ENCODE measurements around the gene PIPOX. TPM values are rescaled to one million over a fixed set of nuclear protein-coding genes. Genes with fewer than 3 reads are reported as not detected.

The PIPOX gene
- polyA plus RNA-seq, 2 donors: 0.41 to 0.48 TPM

DNA sequence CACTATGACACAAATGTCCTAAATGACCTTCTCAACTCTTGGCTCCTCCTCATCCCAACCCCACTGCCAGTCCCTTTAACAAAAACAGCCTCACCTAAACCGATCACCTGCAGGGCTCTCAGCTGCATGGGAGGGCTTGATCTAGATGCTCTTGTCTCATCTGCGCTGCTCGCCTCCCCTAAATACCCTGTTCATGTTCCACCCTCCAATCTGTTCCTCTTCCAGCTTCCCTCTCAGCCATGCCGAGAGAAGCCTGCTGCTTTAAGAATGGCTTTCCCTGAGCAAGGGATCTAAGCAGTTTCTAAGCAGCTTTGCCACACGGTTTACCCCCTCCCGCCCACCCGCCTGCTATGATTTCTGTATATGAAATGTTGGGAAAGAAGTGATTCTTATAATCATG is 23.7 kb downstream of the PIPOX start:
- no peaks in the 10 kb centered on the region for H3K36me3 ChIP-seq (ENCODE audit: control insufficient read depth in 2 of 2, insufficient read depth in 2 of 2, low read length in 1 of 2)
- H3K4me1 ChIP-seq (ENCODE audit: control insufficient read depth in 2 of 2, insufficient read depth in 2 of 2, low read length in 1 of 2): peaks cover 0 to 6% of the 10 kb centered on the region in 2 donors
- H3K4me3 ChIP-seq (ENCODE audit: low read depth in 1 of 2, low read length in 2 of 2): no peak overlapping the region
- H3K9me3 ChIP-seq (ENCODE audit: control insufficient read depth in 2 of 2, insufficient read depth in 1 of 2, low read depth in 1 of 2, low read length in 1 of 2): no peaks in the 10 kb centered on the region
- 71 to 77% methylated on average over 7 of the region's 7 CpGs for WGBS, 2 donors
- H3K27me3 ChIP-seq (ENCODE audit: control insufficient read depth in 1 of 2, insufficient read depth in 2 of 2, low read length in 2 of 2): no peaks in the 10 kb centered on the region
- no peak overlapping the region for H3K27ac ChIP-seq (ENCODE audit: low read depth in 2 of 2, low read length in 1 of 2)

- Histone ChIP-seq H3K27ac (ENCODE audit: low read depth in 2 of 2, low read length in 1 of 2) (no peak overlapping the region), H3K9me3 (ENCODE audit: control insufficient read depth in 2 of 2, insufficient read depth in 1 of 2, low read depth in 1 of 2, low read length in 1 of 2) (no peaks in the 10 kb centered on the region), H3K4me1 (ENCODE audit: control insufficient read depth in 2 of 2, insufficient read depth in 2 of 2, low read length in 1 of 2) (peaks cover 0 to 6% of the 10 kb centered on the region in 2 donors), H3K27me3 (ENCODE audit: control insufficient read depth in 1 of 2, insufficient read depth in 2 of 2, low read length in 2 of 2) (no peaks in the 10 kb centered on the region), H3K4me3 (ENCODE audit: low read depth in 1 of 2, low read length in 2 of 2) (no peak overlapping the region), H3K36me3 (ENCODE audit: control insufficient read depth in 2 of 2, insufficient read depth in 2 of 2, low read length in 1 of 2) (peaks cover 0 to under 1% of the 10 kb centered on the region in 2 donors)
- 79 to 81% methylated on average over 10 of the region's 10 CpGs for WGBS, 2 donors
These were observed 25.9 kb downstream of the PIPOX start for GRCh38 chr17:29068818-29069217.

DNA sequence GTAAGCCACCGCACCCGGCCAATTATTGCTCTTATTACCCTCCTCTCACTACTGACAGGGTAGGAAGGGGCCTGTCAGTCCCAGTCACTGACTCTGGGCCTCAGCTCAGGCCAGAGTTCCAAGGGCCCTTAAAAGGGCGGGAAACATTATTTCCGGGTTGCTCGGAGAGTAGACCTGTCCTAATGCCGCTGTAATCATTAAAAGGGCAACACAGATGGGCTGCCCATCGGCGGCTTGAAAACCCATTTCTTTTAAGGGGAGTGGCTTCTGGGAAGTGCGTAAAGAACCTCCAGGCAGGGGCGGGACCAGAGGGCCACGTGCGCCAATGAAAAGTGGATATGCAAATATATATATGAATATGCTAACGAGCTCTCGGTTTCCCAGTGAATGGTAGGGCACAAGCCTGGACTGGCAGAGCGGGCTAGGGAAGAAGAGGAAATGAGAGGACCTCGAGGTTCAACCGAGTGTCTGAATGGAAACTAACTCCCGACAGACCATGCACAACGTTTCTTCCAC is 26.6 kb downstream of the PIPOX start:
- H3K27me3 ChIP-seq (ENCODE audit: control insufficient read depth in 1 of 2, insufficient read depth in 2 of 2, low read length in 2 of 2): no peaks in the 10 kb centered on the region
- peaks cover 0 to 7% of the 10 kb centered on the region in 2 donors for H3K36me3 ChIP-seq (ENCODE audit: control insufficient read depth in 2 of 2, insufficient read depth in 2 of 2, low read length in 1 of 2)
- H3K4me3 ChIP-seq (ENCODE audit: low read depth in 1 of 2, low read length in 2 of 2): no peak overlapping the region
- WGBS, 2 donors: 43 to 44% methylated on average over 19 of the region's 19 CpGs
- H3K4me1 ChIP-seq (ENCODE audit: control insufficient read depth in 2 of 2, insufficient read depth in 2 of 2, low read length in 1 of 2): peaks cover 0 to 6% of the 10 kb centered on the region in 2 donors
- H3K27ac ChIP-seq (ENCODE audit: low read depth in 2 of 2, low read length in 1 of 2): no peak overlapping the region
- H3K9me3 ChIP-seq (ENCODE audit: control insufficient read depth in 2 of 2, insufficient read depth in 1 of 2, low read depth in 1 of 2, low read length in 1 of 2): no peaks in the 10 kb centered on the region

DNA sequence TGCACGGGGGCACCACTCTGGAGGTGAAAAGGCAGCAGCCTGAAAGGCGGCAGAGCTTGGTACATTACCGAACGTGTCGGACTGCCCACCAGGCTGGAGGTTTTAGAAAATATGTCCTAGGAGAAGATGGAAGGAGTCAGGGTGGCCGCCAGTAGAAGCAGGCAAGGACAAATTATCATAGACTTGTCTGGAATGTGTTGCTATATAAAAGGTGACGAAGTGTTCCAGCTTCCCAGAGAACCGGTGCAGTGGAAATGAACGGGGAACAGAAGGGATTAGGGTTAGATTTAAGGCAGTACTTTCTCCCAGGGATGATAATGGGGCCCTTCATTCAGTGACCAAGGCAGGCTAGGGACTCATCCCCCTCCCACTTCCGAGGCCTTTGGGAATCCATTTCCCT is 27.4 kb downstream of the PIPOX start:
- Histone ChIP-seq H3K4me1 (ENCODE audit: control insufficient read depth in 2 of 2, insufficient read depth in 2 of 2, low read length in 1 of 2) (peaks cover 0 to 6% of the 10 kb centered on the region in 2 donors), H3K27ac (ENCODE audit: low read depth in 2 of 2, low read length in 1 of 2) (no peak overlapping the region), H3K9me3 (ENCODE audit: control insufficient read depth in 2 of 2, insufficient read depth in 1 of 2, low read depth in 1 of 2, low read length in 1 of 2) (no peaks in the 10 kb centered on the region), H3K4me3 (ENCODE audit: low read depth in 1 of 2, low read length in 2 of 2) (no peak overlapping the region), H3K27me3 (ENCODE audit: control insufficient read depth in 1 of 2, insufficient read depth in 2 of 2, low read length in 2 of 2) (no peaks in the 10 kb centered on the region), H3K36me3 (ENCODE audit: control insufficient read depth in 2 of 2, insufficient read depth in 2 of 2, low read length in 1 of 2) (peaks cover 0 to 9% of the 10 kb centered on the region in 2 donors)
- WGBS, 2 donors: 58 to 69% methylated on average over 10 of the region's 10 CpGs

GRCh38 chr17:29070781-29071180 is 27.8 kb downstream of the PIPOX start:
- no peak overlapping the region for H3K27ac ChIP-seq (ENCODE audit: low read depth in 2 of 2, low read length in 1 of 2)
- WGBS, 2 donors: 62 to 65% methylated on average over 9 of the region's 9 CpGs
- H3K4me1 ChIP-seq (ENCODE audit: control insufficient read depth in 2 of 2, insufficient read depth in 2 of 2, low read length in 1 of 2): peaks cover 0 to 6% of the 10 kb centered on the region in 2 donors
- no peaks in the 10 kb centered on the region for H3K9me3 ChIP-seq (ENCODE audit: control insufficient read depth in 2 of 2, insufficient read depth in 1 of 2, low read depth in 1 of 2, low read length in 1 of 2)
- H3K4me3 ChIP-seq (ENCODE audit: low read depth in 1 of 2, low read length in 2 of 2): no peak overlapping the region
- peaks cover 3 to 13% of the 10 kb centered on the region in 2 donors for H3K36me3 ChIP-seq (ENCODE audit: control insufficient read depth in 2 of 2, insufficient read depth in 2 of 2, low read length in 1 of 2)
- no peaks in the 10 kb centered on the region for H3K27me3 ChIP-seq (ENCODE audit: control insufficient read depth in 1 of 2, insufficient read depth in 2 of 2, low read length in 2 of 2)

- Histone ChIP-seq H3K4me3 (ENCODE audit: low read depth in 1 of 2, low read length in 2 of 2) (no peak overlapping the region), H3K27ac (ENCODE audit: low read depth in 2 of 2, low read length in 1 of 2) (no peak overlapping the region), H3K4me1 (ENCODE audit: control insufficient read depth in 2 of 2, insufficient read depth in 2 of 2, low read length in 1 of 2) (peaks cover 0 to 6% of the 10 kb centered on the region in 2 donors), H3K9me3 (ENCODE audit: control insufficient read depth in 2 of 2, insufficient read depth in 1 of 2, low read depth in 1 of 2, low read length in 1 of 2) (no peaks in the 10 kb centered on the region), H3K27me3 (ENCODE audit: control insufficient read depth in 1 of 2, insufficient read depth in 2 of 2, low read length in 2 of 2) (no peaks in the 10 kb centered on the region), H3K36me3 (ENCODE audit: control insufficient read depth in 2 of 2, insufficient read depth in 2 of 2, low read length in 1 of 2) (peaks cover 3 to 13% of the 10 kb centered on the region in 2 donors)
- 97% methylated on average over 1 of the region's 1 CpG for WGBS, 2 donors
These were observed 28.4 kb downstream of the PIPOX start for GRCh38 chr17:29071303-29071702.

DNA sequence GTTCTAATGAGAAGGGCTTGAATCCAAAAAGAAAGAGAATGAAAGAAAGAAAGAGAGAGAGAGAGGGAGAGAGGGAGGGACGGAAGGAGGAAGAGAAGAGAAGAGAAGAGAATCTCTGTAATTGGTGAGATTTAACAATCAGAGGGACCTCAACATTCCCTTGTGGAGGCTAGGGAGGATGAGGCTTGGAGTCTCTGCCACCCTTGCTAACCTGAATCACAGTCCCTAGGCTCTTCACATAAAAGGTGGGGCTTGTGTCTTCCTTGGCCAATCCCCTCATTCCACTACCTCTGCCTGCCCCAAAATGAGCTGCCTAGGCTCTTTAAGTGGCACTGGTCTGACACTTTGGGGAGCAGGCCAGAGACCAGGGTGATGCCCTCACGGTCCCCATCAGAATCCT is 30.1 kb downstream of the PIPOX start:
- Histone ChIP-seq H3K9me3 (ENCODE audit: control insufficient read depth in 2 of 2, insufficient read depth in 1 of 2, low read depth in 1 of 2, low read length in 1 of 2) (no peaks in the 10 kb centered on the region), H3K4me1 (ENCODE audit: control insufficient read depth in 2 of 2, insufficient read depth in 2 of 2, low read length in 1 of 2) (peaks cover 0 to 6% of the 10 kb centered on the region in 2 donors), H3K36me3 (ENCODE audit: control insufficient read depth in 2 of 2, insufficient read depth in 2 of 2, low read length in 1 of 2) (peaks cover 6 to 19% of the 10 kb centered on the region in 2 donors), H3K27ac (ENCODE audit: low read depth in 2 of 2, low read length in 1 of 2) (no peak overlapping the region), H3K27me3 (ENCODE audit: control insufficient read depth in 1 of 2, insufficient read depth in 2 of 2, low read length in 2 of 2) (no peaks in the 10 kb centered on the region), H3K4me3 (ENCODE audit: low read depth in 1 of 2, low read length in 2 of 2) (no peak overlapping the region)
- WGBS, 2 donors: 74 to 79% methylated on average over 2 of the region's 2 CpGs

- Histone ChIP-seq H3K4me1 (ENCODE audit: control insufficient read depth in 2 of 2, insufficient read depth in 2 of 2, low read length in 1 of 2) (peaks cover 2 to 6% of the 10 kb centered on the region in 2 donors), H3K4me3 (ENCODE audit: low read depth in 1 of 2, low read length in 2 of 2) (no peak overlapping the region), H3K27me3 (ENCODE audit: control insufficient read depth in 1 of 2, insufficient read depth in 2 of 2, low read length in 2 of 2) (no peaks in the 10 kb centered on the region), H3K27ac (ENCODE audit: low read depth in 2 of 2, low read length in 1 of 2) (no peak overlapping the region), H3K9me3 (ENCODE audit: control insufficient read depth in 2 of 2, insufficient read depth in 1 of 2, low read depth in 1 of 2, low read length in 1 of 2) (no peaks in the 10 kb centered on the region), H3K36me3 (ENCODE audit: control insufficient read depth in 2 of 2, insufficient read depth in 2 of 2, low read length in 1 of 2) (peaks cover 6 to 19% of the 10 kb centered on the region in 2 donors)
- WGBS, 2 donors: 80 to 82% methylated on average over 4 of the region's 4 CpGs
These were observed 30.6 kb downstream of the PIPOX start for GRCh38 chr17:29073520-29073919.

DNA sequence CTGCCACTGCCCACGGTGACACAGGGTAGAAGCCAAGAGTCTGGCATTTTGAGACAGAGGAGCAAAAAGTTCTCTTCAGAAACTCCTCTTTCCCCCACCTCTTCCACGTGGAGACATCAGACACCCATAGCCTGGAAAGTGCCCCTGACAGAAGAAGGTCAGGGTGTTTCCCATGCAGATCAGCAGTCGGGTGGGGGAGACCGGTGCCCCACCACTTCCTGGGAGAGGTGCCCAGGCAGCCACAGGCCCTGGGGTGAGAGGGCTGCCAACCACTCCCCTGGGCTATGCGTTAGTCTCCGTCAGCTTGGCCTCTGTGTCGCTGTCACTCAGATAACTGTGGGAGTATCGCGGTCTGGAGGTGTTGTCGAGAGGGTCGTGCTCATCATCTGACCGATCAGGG is 31.5 kb downstream of the PIPOX start:
- Histone ChIP-seq H3K4me3 (ENCODE audit: low read depth in 1 of 2, low read length in 2 of 2) (no peak overlapping the region), H3K27ac (ENCODE audit: low read depth in 2 of 2, low read length in 1 of 2) (no peak overlapping the region), H3K27me3 (ENCODE audit: control insufficient read depth in 1 of 2, insufficient read depth in 2 of 2, low read length in 2 of 2) (no peaks in the 10 kb centered on the region), H3K4me1 (ENCODE audit: control insufficient read depth in 2 of 2, insufficient read depth in 2 of 2, low read length in 1 of 2) (peaks cover 5 to 6% of the 10 kb centered on the region in 2 donors), H3K9me3 (ENCODE audit: control insufficient read depth in 2 of 2, insufficient read depth in 1 of 2, low read depth in 1 of 2, low read length in 1 of 2) (no peaks in the 10 kb centered on the region), H3K36me3 (ENCODE audit: control insufficient read depth in 2 of 2, insufficient read depth in 2 of 2, low read length in 1 of 2) (peaks cover 6 to 26% of the 10 kb centered on the region in 2 donors)
- WGBS, 2 donors: 84% methylated on average over 12 of the region's 12 CpGs

- Histone ChIP-seq H3K4me1 (ENCODE audit: control insufficient read depth in 2 of 2, insufficient read depth in 2 of 2, low read length in 1 of 2) (peaks cover 0 to 5% of the 10 kb centered on the region in 2 donors), H3K36me3 (ENCODE audit: control insufficient read depth in 2 of 2, insufficient read depth in 2 of 2, low read length in 1 of 2) (peaks cover 12 to 39% of the 10 kb centered on the region in 2 donors), H3K9me3 (ENCODE audit: control insufficient read depth in 2 of 2, insufficient read depth in 1 of 2, low read depth in 1 of 2, low read length in 1 of 2) (no peaks in the 10 kb centered on the region), H3K27ac (ENCODE audit: low read depth in 2 of 2, low read length in 1 of 2) (no peak overlapping the region), H3K4me3 (ENCODE audit: low read depth in 1 of 2, low read length in 2 of 2) (no peak overlapping the region), H3K27me3 (ENCODE audit: control insufficient read depth in 1 of 2, insufficient read depth in 2 of 2, low read length in 2 of 2) (no peaks in the 10 kb centered on the region)
- WGBS, 2 donors: 77 to 79% methylated on average over 6 of the region's 6 CpGs
These were observed 33.1 kb downstream of the PIPOX start for GRCh38 chr17:29076087-29076486.
